Endodermal cell (in vitro differentiated cells): ENCODE results near the gene MICALL1. TPM values are rescaled to one million over a fixed set of nuclear protein-coding genes. Genes with fewer than 3 reads are reported as not detected.

ENCODE experiments used
- DNase-seq: peaks from one replicate; pipeline ENCODE4 v3.0.0-alpha.2; 2017
- H3K27ac ChIP-seq: 2 replicates; pipeline ENCODE4 v1.5.1; 2013; ENCODE audit warnings: mild to moderate bottlenecking, low read depth, low read length, moderate library complexity
- H3K27me3 ChIP-seq: 2 replicates; pipeline ENCODE4 v1.6.1; 2013; ENCODE audit warnings: mild to moderate bottlenecking, low read length, moderate library complexity; ENCODE audit not compliant: insufficient read depth, control insufficient read depth, poor library complexity, severe bottlenecking
- H3K36me3 ChIP-seq: 2 replicates; pipeline ENCODE4 v1.7.0; 2013; ENCODE audit warnings: mild to moderate bottlenecking, low read length, moderate library complexity; ENCODE audit not compliant: control insufficient read depth, insufficient read depth
- H3K4me1 ChIP-seq: one replicate; pipeline ENCODE4 v1.7.0; 2013; ENCODE audit warnings: low read length; ENCODE audit not compliant: control insufficient read depth, insufficient read depth
- H3K4me3 ChIP-seq: 2 replicates; pipeline ENCODE4 v1.5.1; 2013; ENCODE audit warnings: mild to moderate bottlenecking, low read length, moderate library complexity
- H3K9ac ChIP-seq: 2 replicates; pipeline ENCODE4 v1.6.1; 2013; ENCODE audit warnings: mild to moderate bottlenecking, low read length, moderate library complexity; ENCODE audit not compliant: poor library complexity, severe bottlenecking; ENCODE audit errors: extremely low read depth
- H3K9me3 ChIP-seq: 2 replicates; pipeline ENCODE4 v1.6.1; 2013; ENCODE audit warnings: mild to moderate bottlenecking, low read length, moderate library complexity; ENCODE audit not compliant: control insufficient read depth
- H3K27ac Mint-ChIP-seq: 2 replicates; pipeline ENCODE4 v1.8.0; 2020; ENCODE audit warnings: mixed read lengths
- H3K27me3 Mint-ChIP-seq: 2 replicates; pipeline ENCODE4 v1.8.0; 2021; ENCODE audit warnings: mild to moderate bottlenecking, mixed read lengths; ENCODE audit not compliant: insufficient read depth
- H3K36me3 Mint-ChIP-seq: 2 replicates; pipeline ENCODE4 v1.8.0; 2020; ENCODE audit warnings: low read depth, mixed read lengths
- H3K4me1 Mint-ChIP-seq: 2 replicates; pipeline ENCODE4 v1.8.0; 2020; ENCODE audit warnings: mixed read lengths
- H3K4me3 Mint-ChIP-seq: 2 replicates; pipeline ENCODE4 v1.8.0; 2020; ENCODE audit warnings: mild to moderate bottlenecking, moderate library complexity, mixed read lengths
- H3K9me3 Mint-ChIP-seq: 2 replicates; pipeline ENCODE4 v1.8.0; 2020; ENCODE audit warnings: mild to moderate bottlenecking, mixed read lengths
- WGBS, 2 experiments: methylation state at CpG; one replicate each; pipeline versions ENCODE4 v1.1.5 to v1.1.7; 2013; ENCODE audit warnings: missing lambda C conversion rate in 2 of 2, mixed read lengths in 1 of 2; ENCODE audit not compliant: insufficient coverage in 1 of 2, insufficient read length in 1 of 2; 5-methylcytosine and 5-hydroxymethylcytosine counted together
- total RNA-seq, 2 donors: library from RNA; stranded (reverse); fragmentation: NEBNext Ultra II Directional in 1 of 2; extraction: Animal tissue kit (Norgen Biotek cat#: 25700) in 1 of 2; gene quantifications; 2 replicates in 1 of 2; 3 replicates in 1 of 2; pipeline ENCODE4 v1.2.1, GENCODE V29; 2021
- TF ChIP-seq, protein P1 (sequence below): fragments of 200-600 bp; sonication (generic); conservative IDR thresholded peaks from 2 replicates; pipeline ENCODE4 v1.5.0; 2021; ENCODE audit warnings: antibody characterized with exemption, mild to moderate bottlenecking

MICALL1 gene
- total RNA-seq, 2 donors from 2014 or later: 33.5 to 36.6 TPM

DNA sequence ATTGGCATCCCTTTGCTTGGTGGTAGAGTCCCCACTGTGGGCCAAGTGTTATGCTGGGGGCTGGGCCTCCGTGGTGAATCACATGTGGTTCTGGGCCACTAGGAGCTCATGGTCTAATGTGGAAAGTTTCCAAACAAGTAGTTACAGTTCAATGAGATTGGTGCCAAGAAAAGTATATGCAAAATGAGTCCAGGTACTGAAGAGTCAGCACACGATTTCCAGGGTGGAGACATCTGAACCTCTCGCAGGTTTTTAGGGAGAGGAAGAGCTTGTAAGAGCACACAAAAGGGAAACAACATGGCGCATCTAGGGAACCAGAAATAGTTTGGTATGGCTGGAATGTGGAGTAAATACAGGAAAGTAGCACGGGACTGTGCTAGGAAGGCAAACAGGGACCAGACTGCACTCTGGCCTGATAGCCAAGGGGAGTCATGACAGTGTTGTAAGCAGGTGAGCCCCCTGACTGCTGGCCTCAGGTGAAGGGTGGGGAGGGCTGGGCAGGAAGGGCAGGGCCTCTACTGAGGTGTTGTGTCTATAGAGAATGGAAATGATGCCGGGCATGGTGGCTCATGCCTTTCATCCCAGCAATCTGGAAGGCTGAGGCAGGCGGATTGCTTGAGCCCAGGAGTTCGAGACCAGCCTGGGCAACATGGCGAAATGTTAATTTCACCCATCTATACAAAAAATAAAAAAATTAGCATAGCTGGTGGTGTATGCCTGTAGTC, 60.0 kb downstream of the MICALL1 start:
- Mint-ChIP-seq H3K27me3 (no peaks in the 10 kb centered on the region), H3K4me1 (no peaks in the 10 kb centered on the region), H3K27ac (peak overlapping the region; percentile 76), H3K36me3 (peaks cover 58% of the 10 kb centered on the region), H3K4me3 (no peak overlapping the region), H3K9me3 (no peaks in the 10 kb centered on the region)
- WGBS, 2 experiments: 91 to 93% methylated on average over 6 to 9 of the region's 9 CpGs
- DNase-seq: no peak
- Histone ChIP-seq H3K27ac (no peak overlapping the region), H3K4me1 (peaks cover 4% of the 10 kb centered on the region), H3K27me3 (no peaks in the 10 kb centered on the region), H3K9ac (no peak overlapping the region), H3K36me3 (peaks cover 44% of the 10 kb centered on the region), H3K9me3 (no peaks in the 10 kb centered on the region), H3K4me3 (no peak overlapping the region)
- TF ChIP-seq, protein P1, sequence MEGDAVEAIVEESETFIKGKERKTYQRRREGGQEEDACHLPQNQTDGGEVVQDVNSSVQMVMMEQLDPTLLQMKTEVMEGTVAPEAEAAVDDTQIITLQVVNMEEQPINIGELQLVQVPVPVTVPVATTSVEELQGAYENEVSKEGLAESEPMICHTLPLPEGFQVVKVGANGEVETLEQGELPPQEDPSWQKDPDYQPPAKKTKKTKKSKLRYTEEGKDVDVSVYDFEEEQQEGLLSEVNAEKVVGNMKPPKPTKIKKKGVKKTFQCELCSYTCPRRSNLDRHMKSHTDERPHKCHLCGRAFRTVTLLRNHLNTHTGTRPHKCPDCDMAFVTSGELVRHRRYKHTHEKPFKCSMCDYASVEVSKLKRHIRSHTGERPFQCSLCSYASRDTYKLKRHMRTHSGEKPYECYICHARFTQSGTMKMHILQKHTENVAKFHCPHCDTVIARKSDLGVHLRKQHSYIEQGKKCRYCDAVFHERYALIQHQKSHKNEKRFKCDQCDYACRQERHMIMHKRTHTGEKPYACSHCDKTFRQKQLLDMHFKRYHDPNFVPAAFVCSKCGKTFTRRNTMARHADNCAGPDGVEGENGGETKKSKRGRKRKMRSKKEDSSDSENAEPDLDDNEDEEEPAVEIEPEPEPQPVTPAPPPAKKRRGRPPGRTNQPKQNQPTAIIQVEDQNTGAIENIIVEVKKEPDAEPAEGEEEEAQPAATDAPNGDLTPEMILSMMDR: no peak

DNA sequence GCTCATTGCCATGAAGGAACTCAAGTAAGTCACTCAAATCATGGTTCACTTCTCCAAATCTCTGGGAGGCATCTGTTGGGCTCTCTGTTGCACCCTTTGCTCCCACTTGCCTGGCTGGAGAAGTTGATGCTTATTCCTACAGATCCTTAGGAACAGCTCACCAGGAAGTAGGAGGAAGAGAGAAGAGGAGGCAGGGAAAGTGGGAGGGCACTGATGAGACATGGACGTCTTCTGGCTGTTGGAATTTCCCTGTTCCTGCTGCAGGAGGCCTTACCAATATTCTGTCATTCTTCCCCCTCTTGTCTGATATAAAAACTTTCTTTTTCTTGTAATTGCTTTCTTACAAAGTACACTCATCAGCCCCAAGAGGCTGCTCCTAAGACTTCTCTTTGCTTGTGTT, 61.0 kb downstream of the MICALL1 start:
- Histone ChIP-seq H3K27ac (no peak overlapping the region), H3K4me1 (peaks cover 12% of the 10 kb centered on the region), H3K9ac (no peak overlapping the region), H3K27me3 (no peaks in the 10 kb centered on the region), H3K9me3 (no peaks in the 10 kb centered on the region), H3K4me3 (no peak overlapping the region), H3K36me3 (peaks cover 34% of the 10 kb centered on the region)
- no peaks in the 10 kb centered on the region for H3K9me3 Mint-ChIP-seq
- DNase-seq: no peak
- H3K4me1 Mint-ChIP-seq: peaks cover 8% of the 10 kb centered on the region
- WGBS, 2 experiments: 77% methylated on average over 1 of the region's 1 CpG; no CpG with 5 or more reads in 1 of the 2 experiments
- no peak overlapping the region for H3K4me3 Mint-ChIP-seq
- TF ChIP-seq, protein P1: no peak
- peaks cover 48% of the 10 kb centered on the region for H3K36me3 Mint-ChIP-seq
- H3K27me3 Mint-ChIP-seq: no peaks in the 10 kb centered on the region
- H3K27ac Mint-ChIP-seq: no peak overlapping the region

DNA sequence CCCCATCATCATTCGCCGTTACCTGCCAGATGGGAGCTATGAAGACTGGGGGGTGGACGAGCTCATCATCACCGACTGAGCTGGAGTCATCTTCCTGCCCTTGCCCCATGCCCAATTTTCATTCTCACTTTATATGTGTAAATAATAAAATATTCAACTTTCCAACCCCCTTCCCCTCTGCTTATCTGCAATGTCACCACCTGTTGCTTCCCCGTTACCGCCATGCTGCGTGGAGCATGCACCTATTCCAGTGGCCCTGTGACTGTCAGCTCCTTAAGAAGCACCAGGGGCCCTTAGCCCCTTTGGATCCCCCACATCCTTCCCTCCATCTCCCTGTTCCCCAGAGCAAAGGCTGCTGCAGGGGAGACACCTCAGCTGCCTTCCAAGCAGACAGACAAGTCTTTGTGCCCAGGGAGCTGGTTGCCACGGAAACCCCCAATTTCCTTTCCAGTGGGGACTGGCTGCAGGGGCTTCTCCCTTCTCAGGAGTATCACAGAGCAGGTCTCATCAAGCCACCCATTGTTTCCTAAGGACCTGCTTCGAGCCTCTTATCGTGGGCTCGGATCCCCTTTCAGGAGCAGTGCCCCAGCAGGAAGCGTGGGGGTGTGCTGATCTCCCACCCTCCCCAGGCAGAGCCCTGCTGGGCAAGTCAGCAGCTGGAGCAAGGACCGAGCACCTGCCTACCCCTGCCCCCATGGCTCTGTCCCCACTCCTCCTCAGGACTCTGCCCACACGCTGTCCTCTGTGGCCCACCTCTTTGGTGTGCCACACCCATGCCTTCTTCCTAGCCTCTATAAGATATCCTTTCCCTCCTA, 61.7 kb downstream of the MICALL1 start:
- peaks cover 13% of the 10 kb centered on the region for H3K4me1 Mint-ChIP-seq
- Histone ChIP-seq H3K4me3 (no peak overlapping the region), H3K27me3 (no peaks in the 10 kb centered on the region), H3K36me3 (peaks cover 31% of the 10 kb centered on the region), H3K4me1 (peaks cover 15% of the 10 kb centered on the region), H3K27ac (peak overlapping the region; percentile 71), H3K9me3 (no peaks in the 10 kb centered on the region), H3K9ac (no peak overlapping the region)
- TF ChIP-seq, protein P1: no peak
- peaks cover 45% of the 10 kb centered on the region for H3K36me3 Mint-ChIP-seq
- no peaks in the 10 kb centered on the region for H3K9me3 Mint-ChIP-seq
- WGBS, 2 experiments: 76% methylated on average over 11 to 14 of the region's 14 CpGs
- H3K27me3 Mint-ChIP-seq: no peaks in the 10 kb centered on the region
- H3K4me3 Mint-ChIP-seq: no peak overlapping the region
- no peak for DNase-seq
- peak overlapping the region; percentile 72 for H3K27ac Mint-ChIP-seq
